GM23338 (cell line): ENCODE data around the gene SLX4IP. TPM values are rescaled to one million over a fixed set of nuclear protein-coding genes. Genes with fewer than 3 reads are reported as not detected.

Source experiments
- ATAC-seq: fragments of 200-7000 bp; cut with Tn5 transposase; 3 replicates; pipeline ENCODE4 v1.9.1; 2020
- DNase-seq: peaks from one replicate; pipeline ENCODE4 v3.0.0-alpha.2; 2015; ENCODE audit warnings: low spot score
- H2AFZ ChIP-seq: fragments of 200-600 bp; sonication (generic); 2 replicates; pipeline ENCODE4 v1.8.0; 2016; ENCODE audit warnings: antibody characterized with exemption, mild to moderate bottlenecking, moderate library complexity
- H3F3A ChIP-seq: fragments of 200-600 bp; sonication (generic); replicated peaks from 2 replicates; pipeline ENCODE4 v1.8.0; 2017; ENCODE audit warnings: antibody characterized with exemption, mixed run types, low read depth
- H3K27ac ChIP-seq: fragments of 200-600 bp; sonication (generic); 2 replicates; pipeline ENCODE4 v1.6.1; 2016; ENCODE audit warnings: low read depth
- H3K27me3 ChIP-seq: fragments of 200-600 bp; sonication (generic); 2 replicates; pipeline ENCODE4 v1.8.0; 2016; ENCODE audit warnings: mild to moderate bottlenecking, mixed run types, moderate library complexity; ENCODE audit not compliant: insufficient read depth
- H3K36me3 ChIP-seq: fragments of 200-600 bp; sonication (generic); 2 replicates; pipeline ENCODE4 v1.8.0; 2016; ENCODE audit warnings: mild to moderate bottlenecking; ENCODE audit not compliant: insufficient read depth
- H3K4me1 ChIP-seq: fragments of 200-600 bp; sonication (generic); 2 replicates; pipeline ENCODE4 v1.8.0; 2016; ENCODE audit warnings: mild to moderate bottlenecking, moderate library complexity; ENCODE audit not compliant: insufficient read depth
- H3K4me2 ChIP-seq: fragments of 200-600 bp; sonication (generic); 2 replicates; pipeline ENCODE4 v1.7.1; 2017; ENCODE audit warnings: mixed run types
- H3K4me3 ChIP-seq: fragments of 200-600 bp; sonication (generic); 2 replicates; pipeline ENCODE4 v1.6.1; 2016; ENCODE audit warnings: mixed run types
- H3K79me2 ChIP-seq: fragments of 200-600 bp; sonication (generic); replicated peaks from 2 replicates; pipeline ENCODE4 v1.8.0; 2017; ENCODE audit warnings: mild to moderate bottlenecking; ENCODE audit not compliant: insufficient read depth
- H3K9me2 ChIP-seq: fragments of 200-600 bp; sonication (generic); 2 replicates; pipeline ENCODE4 v1.8.0; 2017; ENCODE audit not compliant: insufficient read depth
- H4K20me1 ChIP-seq: fragments of 200-600 bp; sonication (generic); replicated peaks from 2 replicates; pipeline ENCODE4 v1.8.0; 2017; ENCODE audit warnings: mild to moderate bottlenecking; ENCODE audit not compliant: insufficient read depth
- H3K27ac Mint-ChIP-seq: 2 replicates; pipeline ENCODE4 v1.8.0; 2020; ENCODE audit warnings: inconsistent platforms, mild to moderate bottlenecking, moderate library complexity, mixed read lengths
- H3K27me3 Mint-ChIP-seq: 3 replicates; pipeline ENCODE4 v1.8.0; 2022; ENCODE audit warnings: low read depth, mild to moderate bottlenecking, moderate library complexity, mixed read lengths, inconsistent platforms; ENCODE audit not compliant: insufficient read depth, poor library complexity
- H3K36me3 Mint-ChIP-seq: 3 replicates; pipeline ENCODE4 v1.8.0; 2021; ENCODE audit warnings: low read depth, mild to moderate bottlenecking, inconsistent platforms, moderate library complexity, mixed read lengths
- H3K4me1 Mint-ChIP-seq: 3 replicates; pipeline ENCODE4 v1.8.0; 2020; ENCODE audit warnings: mild to moderate bottlenecking, inconsistent platforms, mixed read lengths
- H3K4me3 Mint-ChIP-seq: 3 replicates; pipeline ENCODE4 v1.8.0; 2021; ENCODE audit warnings: moderate library complexity, mild to moderate bottlenecking, inconsistent platforms, mixed read lengths
- H3K9me3 Mint-ChIP-seq: 3 replicates; pipeline ENCODE4 v1.8.0; 2020; ENCODE audit warnings: moderate library complexity, mild to moderate bottlenecking, inconsistent platforms, mixed read lengths
- EZH2 ChIP-seq: fragments of 200-600 bp; sonication (generic); IDR thresholded peaks from one replicate; pipeline ENCODE4 v1.8.0; 2017; ENCODE audit warnings: antibody characterized with exemption, mild to moderate bottlenecking, low read depth; ENCODE audit not compliant: unreplicated experiment
- EZH2phosphoT487 ChIP-seq: fragments of 200-600 bp; sonication (generic); IDR thresholded peaks from one replicate; pipeline ENCODE4 v1.8.1; 2018; ENCODE audit warnings: antibody characterized with exemption; ENCODE audit not compliant: unreplicated experiment
- JUNB ChIP-seq: IDR thresholded peaks from one replicate; pipeline ENCODE4 v1.6.1; 2016; ENCODE audit warnings: antibody characterized with exemption; ENCODE audit not compliant: unreplicated experiment
- NANOG ChIP-seq: IDR thresholded peaks from 2 replicates; pipeline ENCODE4 v1.6.1; 2016; ENCODE audit warnings: antibody characterized with exemption, borderline replicate concordance
- POLR2AphosphoS5 ChIP-seq: IDR thresholded peaks from 2 replicates; pipeline ENCODE4 v1.6.1; 2016; ENCODE audit warnings: antibody characterized with exemption, low read depth
- REST ChIP-seq: IDR thresholded peaks from one replicate; pipeline ENCODE4 v1.6.1; 2018; ENCODE audit warnings: antibody characterized with exemption; ENCODE audit not compliant: unreplicated experiment
- STAT1 ChIP-seq: IDR thresholded peaks from one replicate; pipeline ENCODE4 v1.6.1; 2016; ENCODE audit warnings: antibody characterized with exemption; ENCODE audit not compliant: unreplicated experiment
- ZNF114 ChIP-seq: fragments of 250-450 bp; sonication (Bioruptor Pico); IDR thresholded peaks from 2 replicates; pipeline ENCODE4 v1.5.0; 2020; ENCODE audit warnings: mild to moderate bottlenecking, moderate library complexity
- polyA plus RNA-seq: library from polyadenylated mRNA; unstranded; fragments of >200 nt; fragmentation: Nextera tagmentation; extraction: Ambion mirVana; gene quantifications from 2 replicates; pipeline ENCODE4 v1.2.1, GENCODE V29; 2016
- total RNA-seq: library from RNA; depleted of rRNA; stranded (reverse); fragments of >200 nt; shearing (Covaris generic); gene quantifications from 2 replicates; pipeline ENCODE4 v1.2.3, GENCODE V29; 2014
- TF ChIP-seq, protein P1 (sequence below), 2 experiments: fragments of 200-600 bp in 1 of 2; sonication (generic) in 1 of 2; conservative IDR thresholded peaks; 2 replicates each; pipeline versions ENCODE4 v1.5.1 to v1.6.1; 2016 to 2017; ENCODE audit warnings: antibody characterized with exemption in 2 of 2, low read depth in 2 of 2, mild to moderate bottlenecking in 2 of 2, moderate library complexity in 1 of 2
- TF ChIP-seq, protein P2 (sequence below): IDR thresholded peaks from 2 replicates; pipeline ENCODE4 v1.6.1; 2016; ENCODE audit warnings: antibody characterized with exemption

SLX4IP gene
- total and polyA plus RNA-seq, 2 experiments from 2014 or later: 9.1 to 9.8 TPM

DNA sequence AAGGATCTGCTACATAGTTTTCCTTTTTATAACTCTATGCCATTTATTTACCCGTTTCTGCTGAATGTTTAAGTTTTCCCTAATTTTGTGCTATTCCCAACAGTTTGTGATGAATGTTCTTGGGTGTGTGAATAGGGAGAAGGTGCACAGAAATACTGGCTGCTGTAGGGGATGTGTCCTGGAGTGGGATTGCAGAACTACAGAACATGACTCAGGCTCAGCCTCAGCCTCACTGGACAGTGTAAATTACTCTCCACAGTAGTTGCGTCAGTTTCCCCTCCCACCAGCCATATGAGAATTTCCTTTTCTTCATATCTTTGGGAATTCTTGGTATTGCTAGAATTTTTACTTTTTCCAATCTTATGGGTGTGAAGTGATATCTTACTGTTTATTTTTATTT is 57.0 kb downstream of the SLX4IP start:
- Histone ChIP-seq H3F3A (no peaks in the 10 kb centered on the region), H3K4me3 (no peak overlapping the region), H4K20me1 (no peaks in the 10 kb centered on the region), H3K79me2 (peaks cover 8% of the 10 kb centered on the region), H3K9me2 (no peaks in the 10 kb centered on the region; the same call in 1 of the 2 replicates), H3K36me3 (no peaks in the 10 kb centered on the region), H3K4me1 (peaks cover 28% of the 10 kb centered on the region), H2AFZ (no peak overlapping the region), H3K4me2 (no peak overlapping the region), H3K27ac (no peak overlapping the region), H3K27me3 (no peaks in the 10 kb centered on the region)
- Mint-ChIP-seq H3K4me1 (peaks cover 57% of the 10 kb centered on the region), H3K9me3 (no peaks in the 10 kb centered on the region; the same call in 2 of the 3 replicates), H3K27ac (no peak overlapping the region), H3K4me3 (no peak overlapping the region), H3K27me3 (no peaks in the 10 kb centered on the region), H3K36me3 (no peaks in the 10 kb centered on the region)
- ATAC-seq (no peak), DNase-seq (no peak)
- no peak for TF ChIP-seq EZH2
- no peak for TF ChIP-seq REST

DNA sequence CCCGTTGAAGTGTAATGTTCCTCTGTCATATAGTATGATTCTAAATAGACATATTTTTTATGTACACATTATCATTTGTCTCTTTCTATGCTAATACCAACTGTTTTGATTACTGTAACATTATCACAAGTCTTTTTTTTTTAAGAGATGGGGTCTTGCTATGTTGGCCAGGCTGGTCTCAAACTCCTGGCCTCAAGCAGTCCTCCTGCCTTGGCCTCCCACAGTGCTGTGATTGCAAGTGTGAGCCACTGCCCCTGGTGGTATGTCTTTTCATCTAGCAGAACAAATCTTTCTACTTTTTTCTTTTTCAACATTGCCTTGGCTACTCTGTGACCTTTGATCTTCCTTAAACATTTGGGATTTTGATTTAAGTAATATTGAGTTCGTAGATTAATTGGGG is 57.7 kb downstream of the SLX4IP start:
- Histone ChIP-seq H3F3A (no peaks in the 10 kb centered on the region), H3K27me3 (no peaks in the 10 kb centered on the region), H3K79me2 (peaks cover 8% of the 10 kb centered on the region), H2AFZ (no peak overlapping the region), H3K4me3 (no peak overlapping the region), H4K20me1 (no peaks in the 10 kb centered on the region), H3K9me2 (no peaks in the 10 kb centered on the region), H3K36me3 (no peaks in the 10 kb centered on the region), H3K4me2 (no peak overlapping the region), H3K4me1 (peaks cover 26% of the 10 kb centered on the region), H3K27ac (no peak overlapping the region)
- Mint-ChIP-seq H3K27ac (no peak overlapping the region), H3K27me3 (no peaks in the 10 kb centered on the region), H3K9me3 (no peaks in the 10 kb centered on the region; the same call in 2 of the 3 replicates), H3K36me3 (no peaks in the 10 kb centered on the region), H3K4me3 (no peak overlapping the region), H3K4me1 (peaks cover 51% of the 10 kb centered on the region)
- TF ChIP-seq, protein P1, sequence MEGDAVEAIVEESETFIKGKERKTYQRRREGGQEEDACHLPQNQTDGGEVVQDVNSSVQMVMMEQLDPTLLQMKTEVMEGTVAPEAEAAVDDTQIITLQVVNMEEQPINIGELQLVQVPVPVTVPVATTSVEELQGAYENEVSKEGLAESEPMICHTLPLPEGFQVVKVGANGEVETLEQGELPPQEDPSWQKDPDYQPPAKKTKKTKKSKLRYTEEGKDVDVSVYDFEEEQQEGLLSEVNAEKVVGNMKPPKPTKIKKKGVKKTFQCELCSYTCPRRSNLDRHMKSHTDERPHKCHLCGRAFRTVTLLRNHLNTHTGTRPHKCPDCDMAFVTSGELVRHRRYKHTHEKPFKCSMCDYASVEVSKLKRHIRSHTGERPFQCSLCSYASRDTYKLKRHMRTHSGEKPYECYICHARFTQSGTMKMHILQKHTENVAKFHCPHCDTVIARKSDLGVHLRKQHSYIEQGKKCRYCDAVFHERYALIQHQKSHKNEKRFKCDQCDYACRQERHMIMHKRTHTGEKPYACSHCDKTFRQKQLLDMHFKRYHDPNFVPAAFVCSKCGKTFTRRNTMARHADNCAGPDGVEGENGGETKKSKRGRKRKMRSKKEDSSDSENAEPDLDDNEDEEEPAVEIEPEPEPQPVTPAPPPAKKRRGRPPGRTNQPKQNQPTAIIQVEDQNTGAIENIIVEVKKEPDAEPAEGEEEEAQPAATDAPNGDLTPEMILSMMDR (conservative IDR thresholded peaks at IDR 0.05; ENCODE audit: low read depth in 2 of 2): peak; percentile 12 to 31; a peak in 2 of 4 replicates
- no peak for TF ChIP-seq EZH2phosphoT487
- ATAC-seq: no peak
- no peak for DNase-seq

DNA sequence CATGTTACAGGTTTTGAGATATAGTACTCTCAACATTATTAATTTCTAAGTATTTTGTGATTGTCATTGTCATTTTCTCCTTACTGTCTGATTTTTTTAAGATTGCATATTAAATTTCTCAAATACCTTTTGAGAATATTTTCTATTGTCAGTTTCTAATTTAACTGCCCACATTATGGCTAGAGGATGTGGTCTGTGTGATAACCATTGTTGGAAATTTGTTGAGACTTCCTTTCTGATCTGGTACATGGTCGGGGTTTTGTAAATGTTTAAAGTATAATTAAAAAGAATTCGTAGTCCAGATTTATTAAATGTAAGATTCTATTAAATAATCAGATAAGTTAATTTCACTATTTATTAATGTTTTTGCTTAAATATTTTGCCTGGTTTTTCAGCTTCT is 60.1 kb downstream of the SLX4IP start:
- Mint-ChIP-seq H3K27ac (no peak overlapping the region), H3K4me1 (peaks cover 44% of the 10 kb centered on the region), H3K27me3 (no peaks in the 10 kb centered on the region), H3K4me3 (no peak overlapping the region), H3K9me3 (no peaks in the 10 kb centered on the region; the same call in 2 of the 3 replicates), H3K36me3 (no peaks in the 10 kb centered on the region)
- Histone ChIP-seq H3K4me3 (no peak overlapping the region), H2AFZ (no peak overlapping the region), H3K4me2 (no peak overlapping the region), H3K27me3 (no peaks in the 10 kb centered on the region), H3F3A (no peaks in the 10 kb centered on the region), H3K79me2 (peaks cover 15% of the 10 kb centered on the region), H3K36me3 (no peaks in the 10 kb centered on the region), H4K20me1 (no peaks in the 10 kb centered on the region), H3K27ac (no peak overlapping the region), H3K9me2 (no peaks in the 10 kb centered on the region), H3K4me1 (peaks cover 13% of the 10 kb centered on the region)
- no peak for DNase-seq
- no peak for ATAC-seq
- TF ChIP-seq NANOG: no peak
- TF ChIP-seq STAT1: no peak
- TF ChIP-seq ZNF114 (CRISPR knock-in tag): no peak
- TF ChIP-seq EZH2phosphoT487: no peak
- TF ChIP-seq POLR2AphosphoS5: no peak
- TF ChIP-seq, protein P2, sequence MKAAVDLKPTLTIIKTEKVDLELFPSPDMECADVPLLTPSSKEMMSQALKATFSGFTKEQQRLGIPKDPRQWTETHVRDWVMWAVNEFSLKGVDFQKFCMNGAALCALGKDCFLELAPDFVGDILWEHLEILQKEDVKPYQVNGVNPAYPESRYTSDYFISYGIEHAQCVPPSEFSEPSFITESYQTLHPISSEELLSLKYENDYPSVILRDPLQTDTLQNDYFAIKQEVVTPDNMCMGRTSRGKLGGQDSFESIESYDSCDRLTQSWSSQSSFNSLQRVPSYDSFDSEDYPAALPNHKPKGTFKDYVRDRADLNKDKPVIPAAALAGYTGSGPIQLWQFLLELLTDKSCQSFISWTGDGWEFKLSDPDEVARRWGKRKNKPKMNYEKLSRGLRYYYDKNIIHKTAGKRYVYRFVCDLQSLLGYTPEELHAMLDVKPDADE: no peak
- TF ChIP-seq JUNB: no peak
